Gastroesophageal sphincter (tissue), 3 donors: ENCODE results near the gene PDE11A.

Source experiments
- EP300 ChIP-seq: sonication (generic); formaldehyde crosslinking; IDR thresholded peaks from one replicate; pipeline ENCODE4 v1.6.1; 2017; ENCODE audit warnings: antibody characterized with exemption, mild to moderate bottlenecking
- POLR2A ChIP-seq, 2 donors: fragments of 450-650 bp; IDR thresholded peaks; one replicate each; pipeline ENCODE4 v1.6.1; 2017; ENCODE audit warnings: antibody characterized with exemption in 2 of 2, mild to moderate bottlenecking in 2 of 2, moderate library complexity in 1 of 2
- POLR2AphosphoS5 ChIP-seq: sonication (generic); formaldehyde crosslinking; IDR thresholded peaks from one replicate; pipeline ENCODE4 v1.6.1; 2017; ENCODE audit warnings: antibody characterized with exemption
- TF ChIP-seq, protein P1 (sequence below), 4 experiments: fragments of 200-600 bp in 2 of 4; fragments of 450-650 bp in 2 of 4; sonication (generic) in 1 of 4; IDR thresholded peaks; one replicate each; pipeline ENCODE4 v1.5.1; 2017 to 2019; ENCODE audit warnings: antibody characterized with exemption in 4 of 4, mild to moderate bottlenecking in 2 of 4, moderate library complexity in 2 of 4

DNA sequence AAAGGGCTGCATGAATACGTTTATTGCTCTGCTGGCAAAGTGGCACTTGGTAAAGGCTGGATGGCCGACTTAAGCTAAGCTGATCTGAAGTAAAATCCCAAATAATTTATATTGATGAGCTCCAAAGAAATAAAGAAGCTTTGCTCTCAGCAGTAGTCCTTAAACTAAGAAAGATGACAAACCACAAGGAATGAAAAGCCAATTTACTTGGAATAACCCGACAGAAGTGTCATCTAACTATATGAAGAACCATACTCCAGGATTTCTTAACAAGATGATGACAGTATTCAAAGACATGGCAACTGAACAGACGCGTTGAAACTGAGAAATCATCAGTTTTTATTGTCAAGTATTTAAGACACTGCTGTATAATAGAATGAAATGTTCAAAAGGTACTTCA is 294.1 kb downstream of the PDE11A start:
- TF ChIP-seq, protein P1, sequence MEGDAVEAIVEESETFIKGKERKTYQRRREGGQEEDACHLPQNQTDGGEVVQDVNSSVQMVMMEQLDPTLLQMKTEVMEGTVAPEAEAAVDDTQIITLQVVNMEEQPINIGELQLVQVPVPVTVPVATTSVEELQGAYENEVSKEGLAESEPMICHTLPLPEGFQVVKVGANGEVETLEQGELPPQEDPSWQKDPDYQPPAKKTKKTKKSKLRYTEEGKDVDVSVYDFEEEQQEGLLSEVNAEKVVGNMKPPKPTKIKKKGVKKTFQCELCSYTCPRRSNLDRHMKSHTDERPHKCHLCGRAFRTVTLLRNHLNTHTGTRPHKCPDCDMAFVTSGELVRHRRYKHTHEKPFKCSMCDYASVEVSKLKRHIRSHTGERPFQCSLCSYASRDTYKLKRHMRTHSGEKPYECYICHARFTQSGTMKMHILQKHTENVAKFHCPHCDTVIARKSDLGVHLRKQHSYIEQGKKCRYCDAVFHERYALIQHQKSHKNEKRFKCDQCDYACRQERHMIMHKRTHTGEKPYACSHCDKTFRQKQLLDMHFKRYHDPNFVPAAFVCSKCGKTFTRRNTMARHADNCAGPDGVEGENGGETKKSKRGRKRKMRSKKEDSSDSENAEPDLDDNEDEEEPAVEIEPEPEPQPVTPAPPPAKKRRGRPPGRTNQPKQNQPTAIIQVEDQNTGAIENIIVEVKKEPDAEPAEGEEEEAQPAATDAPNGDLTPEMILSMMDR (IDR thresholded peaks at IDR 0.05), result no peak
- no peak for TF ChIP-seq POLR2A (IDR thresholded peaks at IDR 0.05)
- TF ChIP-seq EP300, result no peak
- no peak for TF ChIP-seq POLR2AphosphoS5
